BJ (cell line): ENCODE results near the gene U2SURP. TPM values are rescaled to one million over a fixed set of nuclear protein-coding genes. Genes with fewer than 3 reads are reported as not detected.

ENCODE experiments used
- CTCF ChIA-PET: fragments of 350-600 bp; formaldehyde crosslinking; extraction: SDS; loops from one replicate; lab custom pipeline; 2021; ENCODE audit warnings: antibody characterized with exemption, inconsistent platforms; lab: Yijun Ruan, JAX
- POLR2A ChIA-PET: fragments of 300-600 bp; sonication (Branson Sonifier 250); formaldehyde crosslinking; extraction: SDS; loops from one replicate; lab custom pipeline; 2021; ENCODE audit warnings: antibody characterized with exemption; lab: Charles Lee
- DNase-seq: peaks from one replicate; pipeline ENCODE4 v3.0.0-alpha.2; 2011; ENCODE audit warnings: low read depth
- H3K27me3 ChIP-seq: 2 replicates; pipeline ENCODE4 v1.6.0; 2011; ENCODE audit warnings: low read length; ENCODE audit not compliant: control insufficient read depth, insufficient read depth
- H3K36me3 ChIP-seq: 2 replicates; pipeline ENCODE4 v1.5.1; 2011; ENCODE audit warnings: low read length; ENCODE audit not compliant: control insufficient read depth, insufficient read depth
- H3K4me3 ChIP-seq: 2 replicates; pipeline ENCODE4 v1.5.1; 2011; ENCODE audit warnings: low read depth, mild to moderate bottlenecking, control low read depth, low read length
- polyA plus RNA-seq: library from polyadenylated mRNA; depleted of rRNA; stranded (reverse); fragments of >200 nt; gene quantifications from 2 replicates; pipeline ENCODE4 v1.2.3, GENCODE V29; 2011
- TF ChIP-seq, protein P1 (sequence below): IDR thresholded peaks from 2 replicates; pipeline ENCODE4 v1.5.1; 2011; ENCODE audit warnings: low read depth, mild to moderate bottlenecking, control low read depth, inconsistent platforms, low read length, moderate library complexity; ENCODE audit not compliant: insufficient read depth

Gene U2SURP
- polyA plus RNA-seq, 1 experiment: 22.6 TPM

- TF ChIP-seq, protein P1, sequence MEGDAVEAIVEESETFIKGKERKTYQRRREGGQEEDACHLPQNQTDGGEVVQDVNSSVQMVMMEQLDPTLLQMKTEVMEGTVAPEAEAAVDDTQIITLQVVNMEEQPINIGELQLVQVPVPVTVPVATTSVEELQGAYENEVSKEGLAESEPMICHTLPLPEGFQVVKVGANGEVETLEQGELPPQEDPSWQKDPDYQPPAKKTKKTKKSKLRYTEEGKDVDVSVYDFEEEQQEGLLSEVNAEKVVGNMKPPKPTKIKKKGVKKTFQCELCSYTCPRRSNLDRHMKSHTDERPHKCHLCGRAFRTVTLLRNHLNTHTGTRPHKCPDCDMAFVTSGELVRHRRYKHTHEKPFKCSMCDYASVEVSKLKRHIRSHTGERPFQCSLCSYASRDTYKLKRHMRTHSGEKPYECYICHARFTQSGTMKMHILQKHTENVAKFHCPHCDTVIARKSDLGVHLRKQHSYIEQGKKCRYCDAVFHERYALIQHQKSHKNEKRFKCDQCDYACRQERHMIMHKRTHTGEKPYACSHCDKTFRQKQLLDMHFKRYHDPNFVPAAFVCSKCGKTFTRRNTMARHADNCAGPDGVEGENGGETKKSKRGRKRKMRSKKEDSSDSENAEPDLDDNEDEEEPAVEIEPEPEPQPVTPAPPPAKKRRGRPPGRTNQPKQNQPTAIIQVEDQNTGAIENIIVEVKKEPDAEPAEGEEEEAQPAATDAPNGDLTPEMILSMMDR: no peak
- H3K27me3 ChIP-seq: peaks cover 3% of the 10 kb centered on the region
- POLR2A ChIA-PET: no interaction called here
- no peaks in the 10 kb centered on the region for H3K36me3 ChIP-seq
- CTCF ChIA-PET: interaction anchor here (1.4 to 2.7 kb wide), 2 partner anchors 16 to 143 kb away, joined by 3 to 5 read pairs; no protein-coding TSS in a partner anchor
- no peak overlapping the region for H3K4me3 ChIP-seq
- DNase-seq: no peak
Measured at GRCh38 chr3:142971431-142971830, 29.9 kb upstream of the U2SURP start.

- CTCF ChIA-PET: interaction anchor here (1.4 to 2.7 kb wide), 2 partner anchors 15 to 144 kb away, joined by 3 to 5 read pairs; no protein-coding TSS in a partner anchor
- H3K27me3 ChIP-seq: peaks cover 2% of the 10 kb centered on the region
- H3K36me3 ChIP-seq: no peaks in the 10 kb centered on the region
- TF ChIP-seq, protein P1: no peak
- H3K4me3 ChIP-seq: no peak overlapping the region
- POLR2A ChIA-PET: no interaction called here
- no peak for DNase-seq
Measured at GRCh38 chr3:142972092-142972753, 29.1 kb upstream of the U2SURP start.

- CTCF ChIA-PET: interaction anchor here (1.0 to 2.7 kb wide), 4 partner anchors 14 to 250 kb away, joined by 3 to 7 read pairs (median 4); partner anchors contain the start of gene TRPC1
- Histone ChIP-seq H3K36me3 (no peaks in the 10 kb centered on the region), H3K27me3 (peaks cover 2% of the 10 kb centered on the region), H3K4me3 (no peak overlapping the region)
- no peak for DNase-seq
- TF ChIP-seq, protein P1: no peak
- POLR2A ChIA-PET: no interaction called here
Measured at GRCh38 chr3:142973217-142974009, 28.0 kb upstream of the U2SURP start.

GRCh38 chr3:142975316-142975995 lies 25.9 kb upstream of the U2SURP start:
- peaks cover 2% of the 10 kb centered on the region; the same call in 1 of the 2 replicates for H3K27me3 ChIP-seq
- TF ChIP-seq, protein P1: no peak
- ChIA-PET CTCF (interaction anchor here (0.7 to 1.1 kb wide), 4 partner anchors 10 to 1801 kb away, joined by 3 to 6 read pairs (median 4); no protein-coding TSS in a partner anchor), POLR2A (no interaction called here)
- no peaks in the 10 kb centered on the region for H3K36me3 ChIP-seq
- DNase-seq: no peak
- no peak overlapping the region for H3K4me3 ChIP-seq
